AG08396 (cell line): ENCODE data around the gene SOBP.

Source experiments
- DNase-seq: peaks from one replicate; pipeline ENCODE4 v3.0.0; 2012; ENCODE audit warnings: low spot score, mixed read lengths

Gene SOBP

DNA sequence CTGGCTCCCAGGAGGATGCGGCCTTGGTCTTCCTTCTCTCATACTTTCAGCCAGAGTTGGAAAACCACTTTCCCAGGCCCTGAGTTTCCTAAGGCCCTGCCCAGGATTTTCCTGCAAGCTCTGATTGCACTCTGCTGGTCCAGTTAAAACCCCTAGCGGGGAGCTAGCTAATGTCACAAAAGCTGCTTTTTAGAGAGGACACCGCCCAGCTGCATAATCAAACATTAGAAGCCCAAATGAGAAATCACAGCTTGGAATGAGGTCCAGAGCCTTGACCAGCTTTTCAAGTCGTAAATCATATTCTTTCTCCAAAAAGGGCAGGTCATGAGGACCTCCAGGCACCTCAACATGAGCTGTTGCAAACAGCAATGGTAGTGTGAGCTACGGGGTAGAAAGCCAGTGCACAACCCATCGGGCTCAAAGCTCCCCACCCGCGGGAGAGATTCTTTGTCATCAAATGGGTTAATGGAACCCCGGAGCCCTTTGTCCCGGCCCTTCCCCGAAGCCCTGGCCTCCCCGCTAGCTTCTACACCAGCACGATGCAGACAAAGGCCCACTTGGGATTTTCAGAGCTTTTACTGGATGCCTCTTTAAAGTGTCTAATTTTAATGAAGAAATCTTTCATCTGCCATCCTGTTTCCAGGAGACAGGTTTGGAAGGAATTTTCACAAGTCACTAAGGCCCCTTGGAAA, 200.2 kb downstream of the SOBP start:
- DNase-seq: no peak

DNA sequence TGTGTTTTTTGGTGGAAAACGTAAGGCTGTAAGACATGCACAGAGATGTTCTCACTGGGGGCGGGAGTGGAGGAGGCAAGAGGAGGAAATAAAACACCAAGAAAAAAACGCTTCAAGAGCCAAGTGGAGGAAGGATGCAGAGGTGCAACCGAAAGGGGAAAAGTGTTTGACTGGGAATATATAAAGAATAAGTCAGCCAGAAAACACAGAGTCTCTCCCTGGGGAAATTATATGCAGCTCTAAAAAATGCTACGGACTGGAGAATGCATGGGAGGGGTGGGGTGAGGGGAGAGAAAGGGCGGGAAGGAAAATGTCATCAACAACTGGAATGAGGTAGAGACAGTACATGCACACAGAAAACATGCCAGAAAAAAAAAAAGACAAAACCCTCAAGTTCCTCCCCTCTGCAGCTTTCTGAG, 200.7 kb downstream of the SOBP start:
- no peak for DNase-seq

GRCh38 chr6:107691062-107691751, 201.3 kb downstream of the SOBP start:
- DNase-seq: peak; percentile 45

DNA sequence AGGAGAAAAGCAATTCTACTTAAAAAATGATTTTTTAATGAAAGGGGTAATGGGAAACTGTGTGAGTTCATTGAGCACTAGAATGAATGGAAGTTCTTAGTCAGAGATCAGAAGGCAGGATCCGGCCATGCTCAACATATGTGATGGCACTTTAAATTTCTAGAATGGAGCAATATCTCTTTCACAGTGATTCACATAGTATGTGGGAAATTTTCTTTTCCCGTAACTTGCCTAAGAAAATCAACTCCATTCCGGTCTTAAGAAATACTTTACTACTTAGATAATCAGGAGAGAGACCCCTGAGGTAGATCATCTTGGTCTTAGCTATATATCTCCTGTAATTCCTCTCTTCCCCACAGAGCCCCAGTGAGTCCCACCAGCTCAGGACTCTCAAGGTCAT, 202.4 kb downstream of the SOBP start:
- no peak for DNase-seq

- no peak for DNase-seq
These were observed 205.3 kb downstream of the SOBP start for GRCh38 chr6:107695061-107695720.

DNA sequence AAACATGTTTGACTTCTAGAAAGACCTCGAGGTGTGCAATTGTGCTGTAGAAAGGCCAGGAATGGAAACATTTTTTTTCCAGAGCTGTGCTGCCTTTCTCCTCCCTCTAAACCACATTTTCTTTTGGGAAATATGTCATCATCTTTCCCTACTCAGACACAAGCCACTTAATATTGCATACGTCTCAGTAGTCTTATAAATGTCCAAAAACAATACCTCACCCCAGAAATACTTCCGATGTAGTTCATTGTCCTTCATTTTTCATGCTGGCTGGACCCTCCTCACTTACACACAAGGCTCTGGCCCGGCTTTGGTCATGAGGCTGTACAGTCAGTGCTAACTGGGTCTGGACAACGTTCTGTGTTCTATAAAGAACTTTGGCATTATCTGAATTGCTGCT, 207.8 kb downstream of the SOBP start:
- DNase-seq: no peak

- DNase-seq: peak; percentile 56
These were observed 208.2 kb downstream of the SOBP start for GRCh38 chr6:107698146-107698545.

- no peak for DNase-seq
These were observed 209.3 kb downstream of the SOBP start for GRCh38 chr6:107699254-107699653.

DNA sequence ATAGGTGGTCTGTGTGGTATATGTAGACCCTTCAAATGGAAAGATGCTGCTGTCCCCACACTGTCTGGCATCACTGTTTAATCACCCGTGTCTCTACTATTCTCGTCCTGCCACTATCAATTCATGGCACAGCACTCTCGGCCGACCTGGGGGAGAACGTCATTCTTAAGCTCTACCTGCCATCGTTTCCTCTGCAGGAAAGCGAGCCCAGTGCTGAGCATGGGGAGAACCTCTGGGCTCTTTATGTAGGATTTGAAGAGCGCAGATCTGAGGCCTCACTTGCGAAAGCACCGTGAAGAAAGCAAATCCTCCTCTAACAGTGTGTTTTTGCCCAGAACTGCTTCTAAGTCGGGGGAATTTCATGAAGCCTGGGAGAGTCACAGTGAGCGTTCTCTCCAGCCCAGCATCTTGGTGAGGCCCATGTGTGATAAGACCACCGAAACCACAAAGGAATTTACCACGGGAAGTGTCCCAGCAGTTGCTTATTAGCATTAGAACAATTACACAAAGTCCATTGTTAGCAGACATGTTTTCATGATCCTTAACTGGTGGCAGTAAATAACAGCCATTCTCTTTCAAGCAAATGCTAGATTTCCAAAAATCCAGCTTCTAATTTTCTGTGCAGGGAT, 209.9 kb downstream of the SOBP start:
- DNase-seq: no peak

- DNase-seq: no peak
These were observed 213.7 kb downstream of the SOBP start for GRCh38 chr6:107703606-107704005.

DNA sequence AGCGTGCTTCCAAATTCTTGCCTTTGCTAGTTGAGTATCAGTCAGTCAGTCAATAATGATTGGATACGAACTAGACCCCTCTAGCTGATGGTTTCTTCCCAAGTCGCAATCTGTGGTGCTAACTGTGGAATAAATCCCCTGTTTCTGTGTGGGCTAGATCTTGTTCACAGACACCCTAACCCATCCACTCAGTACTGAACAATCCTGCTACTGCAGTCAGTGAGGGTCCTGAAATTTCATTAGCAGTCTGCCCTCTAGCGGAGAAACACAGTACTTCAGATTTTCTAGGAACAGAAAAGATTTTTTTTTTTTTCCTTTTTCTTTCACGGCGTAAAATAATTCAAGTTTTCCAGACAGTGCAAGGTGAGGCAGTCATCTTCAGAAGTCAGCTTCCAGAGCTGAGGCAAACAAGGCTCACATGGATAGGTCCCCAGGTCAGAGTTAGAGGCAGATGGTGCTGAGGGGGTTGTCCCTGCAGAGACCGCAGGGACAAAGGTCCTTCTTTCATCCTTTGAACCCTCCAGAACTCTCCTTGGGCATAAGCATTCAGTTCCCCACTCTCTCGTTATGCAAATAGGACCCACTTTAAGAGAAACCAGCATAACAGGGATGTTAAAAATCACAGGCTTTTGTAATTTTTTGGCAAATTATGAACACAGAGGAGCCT, 214.6 kb downstream of the SOBP start:
- peak; percentile 42 for DNase-seq

DNA sequence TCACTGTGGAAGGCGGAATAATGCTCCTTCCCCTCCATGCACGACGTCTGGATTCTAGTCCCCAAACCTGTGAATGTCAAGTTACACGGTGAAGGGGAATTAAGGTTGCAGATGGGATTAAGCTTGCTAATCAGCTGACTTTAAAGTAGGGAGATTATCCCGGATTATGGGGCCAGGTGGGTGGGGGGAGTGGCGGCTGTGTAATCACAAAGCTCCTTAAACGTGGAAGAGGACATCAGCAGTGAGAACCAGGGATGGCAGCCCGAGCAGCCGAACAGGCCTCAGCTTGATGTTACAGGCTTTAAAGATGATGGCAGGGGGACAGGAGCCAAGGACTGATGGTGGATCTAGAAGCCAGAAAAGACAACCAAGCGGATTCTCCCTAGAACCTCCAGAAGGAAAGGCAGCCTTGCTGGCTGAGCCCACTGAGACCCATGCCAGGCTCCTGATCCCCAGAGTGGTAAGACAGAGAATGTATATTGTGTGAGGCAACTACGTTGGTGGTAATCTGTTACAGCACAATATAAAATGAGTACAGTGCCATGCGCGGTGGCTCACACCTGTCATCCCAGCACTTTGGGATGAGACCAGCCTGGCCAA, 216.7 kb downstream of the SOBP start:
- no peak for DNase-seq

DNA sequence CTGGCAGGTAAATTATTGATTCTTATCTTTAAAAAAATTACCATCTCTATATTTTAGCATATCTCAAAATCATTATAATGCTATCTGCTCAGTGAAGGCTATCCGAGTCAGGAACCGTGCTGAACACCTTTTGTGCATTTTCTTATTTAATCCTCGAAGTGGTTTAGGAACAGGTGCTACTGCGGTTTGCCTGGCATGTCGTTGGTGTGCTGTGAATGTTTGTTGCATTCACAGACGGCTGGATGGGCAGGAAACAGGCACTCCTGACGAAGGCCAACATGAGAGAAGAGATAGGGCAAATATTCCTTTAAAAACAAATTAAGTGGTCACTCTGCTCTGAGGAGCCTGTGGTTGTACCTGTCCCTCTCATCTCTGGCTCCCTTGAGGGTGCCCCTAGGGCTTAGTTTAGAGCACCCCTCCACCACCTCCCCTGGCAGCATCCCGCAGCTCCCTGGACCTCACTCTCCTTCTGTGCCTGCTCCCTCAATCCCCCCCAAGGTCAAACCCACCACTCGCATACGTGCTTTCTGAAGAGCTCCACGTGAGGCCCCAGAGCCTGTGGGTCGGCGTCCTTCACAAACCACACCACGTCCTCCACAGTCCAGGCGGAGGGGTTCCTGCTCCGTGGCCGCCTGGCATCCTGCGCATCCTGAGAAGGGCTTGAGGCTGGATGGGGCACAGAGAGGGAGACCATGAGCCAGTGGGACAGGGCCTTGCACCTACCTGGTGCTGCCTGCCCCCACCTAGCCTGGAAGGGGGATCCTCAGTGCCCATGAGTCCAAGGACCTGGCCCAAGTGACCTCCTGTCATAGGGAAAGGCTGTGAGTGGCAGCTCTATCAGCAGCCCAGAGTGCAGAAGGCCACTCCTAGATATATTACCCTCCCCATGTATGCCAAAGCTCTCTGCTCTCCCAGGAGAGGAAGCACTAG, 217.7 kb downstream of the SOBP start:
- DNase-seq: no peak

DNA sequence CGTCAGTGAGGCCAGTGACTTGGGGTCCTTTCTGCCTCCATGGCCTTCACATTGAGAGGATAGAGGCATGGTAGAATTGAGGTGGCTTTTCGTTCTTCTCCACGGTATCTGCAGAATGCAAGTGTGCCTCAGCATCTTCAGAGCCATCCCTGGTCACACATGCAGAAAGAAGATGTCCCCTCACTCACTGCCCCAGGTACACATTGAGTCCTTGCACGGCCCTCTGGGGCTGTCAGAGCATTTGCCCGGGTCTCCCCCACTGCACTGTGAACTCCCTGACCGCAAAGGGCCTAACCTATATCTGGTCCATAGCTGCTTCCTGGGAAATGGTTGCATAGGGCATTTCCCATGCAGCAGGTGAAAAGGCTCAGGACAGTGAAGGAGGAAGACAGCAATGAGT, 218.5 kb downstream of the SOBP start:
- DNase-seq: no peak

- DNase-seq: no peak
These were observed 219.4 kb downstream of the SOBP start for GRCh38 chr6:107709341-107709740.
